HG02571 (cell line): ENCODE data around the gene LENG8.

Experiments
- ATAC-seq: cut with Tn5 transposase; IDR thresholded peaks from one replicate; pipeline ENCODE4 v1.9.1; 2021; ENCODE audit warnings: mild to moderate bottlenecking, moderate library complexity; ENCODE audit not compliant: unreplicated experiment

The LENG8 gene

GRCh38 chr19:54422136-54422535 is 26.9 kb upstream of the LENG8 start:
- ATAC-seq, result no peak

GRCh38 chr19:54424201-54424600 is 24.8 kb upstream of the LENG8 start:
- no peak for ATAC-seq

GRCh38 chr19:54424660-54425381 is 24.2 kb upstream of the LENG8 start:
- no peak for ATAC-seq

GRCh38 chr19:54425382-54425723 is 23.6 kb upstream of the LENG8 start:
- no peak for ATAC-seq

GRCh38 chr19:54426291-54426931 is 22.6 kb upstream of the LENG8 start:
- ATAC-seq, result no peak

GRCh38 chr19:54427586-54427985 is 21.4 kb upstream of the LENG8 start:
- ATAC-seq, result no peak

GRCh38 chr19:54428323-54429175 is 20.4 kb upstream of the LENG8 start:
- no peak for ATAC-seq

GRCh38 chr19:54429176-54429495 is 19.9 kb upstream of the LENG8 start:
- ATAC-seq, result no peak

GRCh38 chr19:54429545-54430227 is 19.3 kb upstream of the LENG8 start:
- ATAC-seq, result no peak

- no peak for ATAC-seq
These were observed 18.4 kb upstream of the LENG8 start for GRCh38 chr19:54430306-54431254.

- no peak for ATAC-seq
These were observed 17.7 kb upstream of the LENG8 start for GRCh38 chr19:54431255-54431838.

GRCh38 chr19:54432144-54432738 is 16.8 kb upstream of the LENG8 start:
- ATAC-seq, result no peak

GRCh38 chr19:54433697-54434096 is 15.3 kb upstream of the LENG8 start:
- ATAC-seq, result no peak

- ATAC-seq, result no peak
These were observed 14.7 kb upstream of the LENG8 start for GRCh38 chr19:54434112-54434872.

GRCh38 chr19:54434873-54435214 is 14.2 kb upstream of the LENG8 start:
- no peak for ATAC-seq

GRCh38 chr19:54435551-54436016 is 13.4 kb upstream of the LENG8 start:
- ATAC-seq, result no peak

- no peak for ATAC-seq
These were observed 12.9 kb upstream of the LENG8 start for GRCh38 chr19:54436031-54436523.

- ATAC-seq, result no peak
These were observed 12.3 kb upstream of the LENG8 start for GRCh38 chr19:54436628-54437252.
